ENCODE measurements around the gene CYP4F22. TPM values are rescaled to one million over a fixed set of nuclear protein-coding genes. Genes with fewer than 3 reads are reported as not detected.
"Not testable (repeated sequence)": the region's sequence is repeated elsewhere in the genome, so short reads cannot be mapped to it uniquely, and the experiment has no call there.

CYP4F22 gene
- polyA plus RNA-seq, 6 donors from 2014 or later, result not detected

DNA sequence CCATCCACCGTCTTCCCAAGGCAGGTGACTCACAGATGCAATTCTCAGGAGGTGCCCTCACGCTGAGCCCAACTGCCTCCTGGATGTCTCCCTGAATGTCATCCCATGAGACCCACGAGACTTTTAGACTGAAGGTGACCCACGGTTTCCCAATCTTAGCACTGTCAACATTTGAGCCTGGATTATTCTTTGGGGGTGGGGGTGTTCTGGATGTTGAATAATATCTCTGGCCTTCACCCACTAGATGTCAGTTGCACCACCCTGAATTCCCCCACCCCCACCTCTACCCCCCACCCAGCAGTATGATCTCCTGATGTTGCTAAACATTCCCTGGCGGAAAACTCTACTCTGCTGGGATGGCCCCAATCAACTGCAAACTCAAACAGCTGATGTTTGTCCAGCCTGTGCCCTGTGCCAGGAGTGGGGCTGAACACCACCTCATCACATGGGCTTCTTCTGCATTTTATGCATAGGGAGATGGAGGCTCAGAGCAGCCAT lies 2.2 kb upstream of the CYP4F22 start:
- no peak overlapping the region for H3K4me3 Mint-ChIP-seq
- no peak for DNase-seq
- H3K4me1 Mint-ChIP-seq, result peaks cover 4 to 14% (median 13%) of the 10 kb centered on the region in 3 donors
- ATAC-seq (ENCODE audit: low read depth in 2 of 2), result no peak
- H3K27ac Mint-ChIP-seq, result no peak overlapping the region
- H3K9me3 Mint-ChIP-seq, result peaks cover 0 to 7% (median 4%) of the 10 kb centered on the region in 7 donors
- H3K27me3 Mint-ChIP-seq, result peaks cover 26 to 65% (median 62%) of the 10 kb centered on the region in 3 donors
- peaks cover 0 to 11% of the 10 kb centered on the region in 2 donors for H3K36me3 Mint-ChIP-seq

GRCh38 chr19:15507068-15508034 lies 974 bp upstream of the CYP4F22 start:
- Mint-ChIP-seq H3K4me1 (peaks cover 4 to 14% (median 13%) of the 10 kb centered on the region in 3 donors), H3K27ac (peak overlapping the region in 1 of 6 donors; percentile 22), H3K36me3 (peaks cover 0 to 11% of the 10 kb centered on the region in 2 donors), H3K27me3 (peaks cover 26 to 68% (median 67%) of the 10 kb centered on the region in 3 donors), H3K9me3 (peaks cover 0 to 7% (median 4%) of the 10 kb centered on the region in 7 donors), H3K4me3 (peak overlapping the region in 2 of 8 donors; percentile 47 to 62)
- ATAC-seq (ENCODE audit: low read depth in 2 of 2) (no peak), DNase-seq (no peak)

GRCh38 chr19:15511671-15512424 lies 3.5 kb downstream of the CYP4F22 start:
- no peaks in the 10 kb centered on the region for H3K36me3 Mint-ChIP-seq

GRCh38 chr19:15515227-15515625 lies 6.9 kb downstream of the CYP4F22 start:
- H3K27ac Mint-ChIP-seq; H3K4me1 Mint-ChIP-seq; H3K4me3 Mint-ChIP-seq; DNase-seq; H3K36me3 Mint-ChIP-seq; ATAC-seq (ENCODE audit: low read depth in 2 of 2): not testable (repeated sequence)
- H3K27me3 Mint-ChIP-seq, result peaks cover 9 to 32% (median 32%) of the 10 kb centered on the region in 3 donors
- H3K9me3 Mint-ChIP-seq, result peaks cover 3 to 23% (median 15%) of the 10 kb centered on the region in 7 donors

More at GRCh38 chr19:15511671-15512424, 3.5 kb downstream of the CYP4F22 start:
- H3K27ac Mint-ChIP-seq, result peak overlapping the region in 1 of 6 donors; percentile 76
- no peak for DNase-seq
- H3K27me3 Mint-ChIP-seq, result peaks cover 21 to 51% (median 44%) of the 10 kb centered on the region in 3 donors
- H3K4me3 Mint-ChIP-seq, result no peak overlapping the region
- H3K9me3 Mint-ChIP-seq, result peaks cover 0 to 16% (median 7%) of the 10 kb centered on the region in 7 donors
- no peak for ATAC-seq (ENCODE audit: low read depth in 2 of 2)
- peaks cover 7 to 14% (median 13%) of the 10 kb centered on the region in 3 donors for H3K4me1 Mint-ChIP-seq

DNA sequence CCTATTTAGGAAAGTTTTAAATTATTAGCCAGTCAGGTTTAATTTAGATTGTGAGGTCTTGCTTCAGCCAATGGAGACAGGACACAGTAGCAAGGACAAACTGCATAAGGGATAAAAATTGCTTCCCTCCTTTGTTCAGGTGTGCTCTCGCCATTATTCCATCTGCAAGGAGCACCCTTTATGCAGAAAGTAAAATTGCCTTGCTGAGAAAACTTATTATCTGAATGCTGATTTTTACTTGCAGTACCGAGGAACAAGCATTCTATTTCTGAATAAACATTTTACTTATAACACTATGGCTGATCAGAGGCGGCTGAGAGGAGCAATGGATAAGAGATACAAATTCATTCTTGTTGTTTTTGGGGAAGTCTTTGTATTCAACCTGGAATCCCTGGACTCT lies 8.0 kb downstream of the CYP4F22 start:
- no peak overlapping the region for H3K4me3 Mint-ChIP-seq
- peaks cover 4 to 7% of the 10 kb centered on the region in 2 donors for H3K36me3 Mint-ChIP-seq

GRCh38 chr19:15517778-15518177 lies 9.5 kb downstream of the CYP4F22 start:
- ATAC-seq (ENCODE audit: low read depth in 2 of 2), result no peak
- peaks cover 3 to 23% (median 15%) of the 10 kb centered on the region in 7 donors for H3K9me3 Mint-ChIP-seq
- no peak overlapping the region for H3K27ac Mint-ChIP-seq
- peaks cover 4 to 7% of the 10 kb centered on the region in 2 donors for H3K36me3 Mint-ChIP-seq
- H3K27me3 Mint-ChIP-seq, result peaks cover 6 to 22% (median 18%) of the 10 kb centered on the region in 3 donors
- no peak for DNase-seq
- H3K4me3 Mint-ChIP-seq, result no peak overlapping the region
- peaks cover 0 to 3% (median 0%) of the 10 kb centered on the region in 3 donors for H3K4me1 Mint-ChIP-seq

More for the DNA sequence above, 8.0 kb downstream of the CYP4F22 start:
- peaks cover 6 to 27% (median 25%) of the 10 kb centered on the region in 3 donors for H3K27me3 Mint-ChIP-seq
- H3K9me3 Mint-ChIP-seq, result peaks cover 3 to 23% (median 15%) of the 10 kb centered on the region in 7 donors
- DNase-seq (no peak), ATAC-seq (ENCODE audit: low read depth in 2 of 2) (no peak)
- no peak overlapping the region for H3K27ac Mint-ChIP-seq
- H3K4me1 Mint-ChIP-seq, result peaks cover 0 to 3% (median 0%) of the 10 kb centered on the region in 3 donors

- H3K4me1 Mint-ChIP-seq, result peaks cover 0 to under 1% (median 0%) of the 10 kb centered on the region in 3 donors
- H3K36me3 Mint-ChIP-seq, result peaks cover 4 to 7% of the 10 kb centered on the region in 2 donors
- H3K27me3 Mint-ChIP-seq, result peaks cover 16 to 30% (median 22%) of the 10 kb centered on the region in 3 donors
- no peak for DNase-seq
- no peak for ATAC-seq (ENCODE audit: low read depth in 2 of 2)
- H3K9me3 Mint-ChIP-seq, result peaks cover 3 to 25% (median 15%) of the 10 kb centered on the region in 7 donors
- no peak overlapping the region for H3K4me3 Mint-ChIP-seq
- peak overlapping the region in 1 of 6 donors; percentile 37 for H3K27ac Mint-ChIP-seq
These were observed 11.2 kb downstream of the CYP4F22 start for GRCh38 chr19:15519433-15519976.

- Mint-ChIP-seq H3K4me1 (peaks cover 0 to 3% (median 0%) of the 10 kb centered on the region in 3 donors), H3K9me3 (peaks cover 0 to 9% (median 3%) of the 10 kb centered on the region in 7 donors), H3K27me3 (peaks cover 10 to 55% (median 24%) of the 10 kb centered on the region in 3 donors), H3K27ac (peak overlapping the region in 1 of 6 donors; percentile 28), H3K4me3 (no peak overlapping the region), H3K36me3 (no peaks in the 10 kb centered on the region)
- ATAC-seq (ENCODE audit: low read depth in 2 of 2), result no peak
- no peak for DNase-seq
These were observed 16.5 kb downstream of the CYP4F22 start for GRCh38 chr19:15524781-15525180.

GRCh38 chr19:15525291-15525690 lies 17.0 kb downstream of the CYP4F22 start:
- no peak for DNase-seq
- peaks cover 0 to 12% (median 7%) of the 10 kb centered on the region in 7 donors for H3K9me3 Mint-ChIP-seq
- no peak overlapping the region for H3K4me3 Mint-ChIP-seq
- peaks cover 10 to 58% (median 24%) of the 10 kb centered on the region in 3 donors for H3K27me3 Mint-ChIP-seq
- H3K4me1 Mint-ChIP-seq, result peaks cover 0 to 3% (median 0%) of the 10 kb centered on the region in 3 donors
- peaks cover 0 to under 1% of the 10 kb centered on the region in 2 donors for H3K36me3 Mint-ChIP-seq
- no peak for ATAC-seq (ENCODE audit: low read depth in 2 of 2)
- H3K27ac Mint-ChIP-seq, result no peak overlapping the region

DNA sequence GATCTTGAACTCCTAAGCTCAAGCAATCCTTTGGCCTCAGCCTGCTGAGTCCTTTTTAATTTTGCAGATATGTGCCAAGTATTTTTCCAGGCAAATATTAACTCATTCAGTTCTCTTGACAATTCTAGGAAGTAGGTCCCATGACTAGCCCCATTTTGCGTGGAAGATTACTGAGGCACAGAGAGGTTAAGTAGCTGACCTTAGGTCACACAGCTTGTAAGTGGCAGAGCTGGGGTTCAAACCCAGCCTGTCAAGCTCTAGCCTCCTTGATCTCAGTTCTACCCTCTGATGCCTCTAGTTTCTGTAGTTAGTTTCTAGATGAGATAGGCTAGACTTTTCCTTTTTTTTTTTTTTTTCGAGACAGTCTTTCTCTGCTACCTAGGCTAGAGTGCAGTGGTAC lies 18.1 kb downstream of the CYP4F22 start:
- H3K36me3 Mint-ChIP-seq, result peaks cover 0 to 3% of the 10 kb centered on the region in 2 donors
- peaks cover 10 to 61% (median 28%) of the 10 kb centered on the region in 3 donors for H3K27me3 Mint-ChIP-seq
- ATAC-seq (ENCODE audit: low read depth in 2 of 2) (no peak), DNase-seq (no peak)
- peaks cover 0 to 3% (median 0%) of the 10 kb centered on the region in 3 donors for H3K4me1 Mint-ChIP-seq
- H3K27ac Mint-ChIP-seq, result no peak overlapping the region
- peaks cover 0 to 16% (median 10%) of the 10 kb centered on the region in 7 donors for H3K9me3 Mint-ChIP-seq
- H3K4me3 Mint-ChIP-seq, result no peak overlapping the region

DNA sequence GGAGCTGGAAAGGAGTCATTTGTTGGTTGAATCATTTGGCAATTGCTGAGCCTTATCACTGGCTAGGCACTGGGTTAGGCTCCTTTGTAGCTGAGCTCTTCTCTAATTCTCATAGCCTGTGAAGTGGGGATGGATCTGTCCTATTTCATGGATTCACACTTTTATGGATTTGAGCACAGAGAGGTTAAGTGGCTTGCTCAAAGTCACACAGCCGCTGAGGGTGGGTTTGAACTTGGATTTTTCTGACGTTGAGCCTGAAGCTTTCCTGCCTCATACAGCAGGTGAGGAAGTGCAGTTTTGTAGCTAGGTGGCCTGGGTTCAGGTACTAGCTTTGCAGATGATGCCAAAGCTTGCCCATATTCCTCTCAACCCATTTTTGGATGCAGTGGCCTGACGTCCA lies 19.4 kb downstream of the CYP4F22 start:
- no peak overlapping the region for H3K4me3 Mint-ChIP-seq
- no peak for ATAC-seq (ENCODE audit: low read depth in 2 of 2)
- peaks cover 0 to 20% (median 11%) of the 10 kb centered on the region in 7 donors for H3K9me3 Mint-ChIP-seq
- DNase-seq, result no peak
- H3K27ac Mint-ChIP-seq, result no peak overlapping the region
- H3K36me3 Mint-ChIP-seq, result peaks cover 0 to 3% of the 10 kb centered on the region in 2 donors
- peaks cover 10 to 68% (median 28%) of the 10 kb centered on the region in 3 donors for H3K27me3 Mint-ChIP-seq
- H3K4me1 Mint-ChIP-seq, result peaks cover 0 to 3% (median 0%) of the 10 kb centered on the region in 3 donors

DNA sequence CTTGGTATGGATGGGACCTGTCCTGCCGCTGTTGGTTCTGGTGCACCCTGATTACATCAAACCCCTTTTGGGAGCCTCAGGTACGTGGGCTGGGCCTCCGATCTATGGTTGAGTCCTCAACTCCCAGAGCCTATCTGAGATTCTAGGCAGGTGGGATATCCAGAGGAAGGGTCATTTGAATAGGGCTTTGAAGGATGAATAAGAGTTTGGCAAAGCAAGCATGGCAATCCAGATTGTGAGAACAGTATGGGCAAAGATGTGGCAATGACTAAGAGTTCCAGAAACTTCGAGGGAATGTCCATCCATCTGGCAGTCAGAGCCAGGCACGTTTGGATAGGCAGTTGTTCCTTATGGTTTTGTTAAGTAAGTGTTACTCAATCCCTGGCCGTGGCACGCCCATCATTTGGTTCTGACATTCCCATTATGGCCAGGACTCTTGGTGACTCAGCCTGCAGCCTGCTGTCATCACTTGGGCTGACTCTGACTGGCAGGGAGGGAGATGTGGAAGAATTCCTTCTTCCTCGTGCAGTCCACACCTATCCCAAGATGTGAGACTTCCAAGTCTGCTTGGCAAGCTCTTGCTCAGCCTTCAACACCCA lies 21.5 kb downstream of the CYP4F22 start:
- ATAC-seq (ENCODE audit: low read depth in 2 of 2) (no peak), DNase-seq (no peak)
- Mint-ChIP-seq H3K36me3 (peaks cover 0 to 3% of the 10 kb centered on the region in 2 donors), H3K4me1 (peaks cover 0 to 3% (median 0%) of the 10 kb centered on the region in 3 donors), H3K27me3 (peaks cover 18 to 56% (median 18%) of the 10 kb centered on the region in 3 donors), H3K4me3 (no peak overlapping the region), H3K9me3 (peaks cover 0 to 16% (median 11%) of the 10 kb centered on the region in 7 donors), H3K27ac (peak overlapping the region in 1 of 6 donors; percentile 8)

Measured in naive B cell (primary cell).